ENCODE results near the gene NTN1. TPM values are rescaled to one million over a fixed set of nuclear protein-coding genes. Genes with fewer than 3 reads are reported as not detected.

NTN1 gene
- polyA plus RNA-seq, 1 donor from 2014 or later = 16.2 TPM

DNA sequence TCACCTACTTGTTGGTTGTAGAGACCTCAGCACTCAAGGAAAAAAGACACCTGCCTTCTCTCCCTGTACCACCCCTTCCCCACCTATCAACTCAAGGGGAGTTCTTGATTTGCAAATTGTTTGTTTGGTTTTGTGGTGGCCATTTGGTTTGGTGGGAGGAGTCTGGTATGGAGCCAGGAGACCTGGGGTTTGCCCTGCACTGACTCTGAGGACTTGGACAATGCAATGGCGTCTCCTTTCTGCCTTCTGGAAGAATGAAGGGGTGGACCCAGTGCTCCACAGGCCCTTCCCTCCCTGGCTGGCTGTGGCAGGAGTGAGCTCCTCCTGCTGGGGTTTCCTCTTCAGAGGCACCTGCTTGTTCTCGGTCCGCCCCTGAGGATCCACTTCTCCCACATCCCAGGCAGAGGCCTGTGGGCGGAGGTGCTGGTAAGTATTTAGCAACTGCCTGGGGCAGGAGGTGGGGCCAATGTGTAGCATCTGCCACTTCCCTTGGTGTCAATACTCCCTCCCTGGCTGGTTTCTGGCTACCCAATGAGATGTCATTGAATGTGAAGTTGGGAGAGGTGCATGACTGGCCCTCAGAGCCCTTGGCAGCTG is 164.5 kb downstream of the NTN1 start:
- H3K4me2 ChIP-seq (ENCODE audit: low read length) = no peak overlapping the region
- H3K4me3 ChIP-seq (ENCODE audit: low read length) = no peak overlapping the region
- H3K36me3 ChIP-seq (ENCODE audit: insufficient read depth, low read length) = no peaks in the 10 kb centered on the region
- no peaks in the 10 kb centered on the region for H3F3A ChIP-seq (ENCODE audit: insufficient read depth, low read length, poor library complexity, severe bottlenecking)
- H3K27me3 ChIP-seq (ENCODE audit: insufficient read depth, low read depth, low read length) = no peaks in the 10 kb centered on the region
- H3K9ac ChIP-seq (ENCODE audit: low read length) = no peak overlapping the region
- no peaks in the 10 kb centered on the region for H3K9me3 ChIP-seq (ENCODE audit: low read length)
- TF ChIP-seq, protein P1, sequence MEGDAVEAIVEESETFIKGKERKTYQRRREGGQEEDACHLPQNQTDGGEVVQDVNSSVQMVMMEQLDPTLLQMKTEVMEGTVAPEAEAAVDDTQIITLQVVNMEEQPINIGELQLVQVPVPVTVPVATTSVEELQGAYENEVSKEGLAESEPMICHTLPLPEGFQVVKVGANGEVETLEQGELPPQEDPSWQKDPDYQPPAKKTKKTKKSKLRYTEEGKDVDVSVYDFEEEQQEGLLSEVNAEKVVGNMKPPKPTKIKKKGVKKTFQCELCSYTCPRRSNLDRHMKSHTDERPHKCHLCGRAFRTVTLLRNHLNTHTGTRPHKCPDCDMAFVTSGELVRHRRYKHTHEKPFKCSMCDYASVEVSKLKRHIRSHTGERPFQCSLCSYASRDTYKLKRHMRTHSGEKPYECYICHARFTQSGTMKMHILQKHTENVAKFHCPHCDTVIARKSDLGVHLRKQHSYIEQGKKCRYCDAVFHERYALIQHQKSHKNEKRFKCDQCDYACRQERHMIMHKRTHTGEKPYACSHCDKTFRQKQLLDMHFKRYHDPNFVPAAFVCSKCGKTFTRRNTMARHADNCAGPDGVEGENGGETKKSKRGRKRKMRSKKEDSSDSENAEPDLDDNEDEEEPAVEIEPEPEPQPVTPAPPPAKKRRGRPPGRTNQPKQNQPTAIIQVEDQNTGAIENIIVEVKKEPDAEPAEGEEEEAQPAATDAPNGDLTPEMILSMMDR (IDR thresholded peaks at IDR 0.05; ENCODE audit: poor library complexity, severe bottlenecking) = no peak
- TF ChIP-seq TAF1 (IDR thresholded peaks at IDR 0.05; ENCODE audit: low read depth) = no peak
- no peak for TF ChIP-seq EZH2 (IDR thresholded peaks at IDR 0.05; ENCODE audit: borderline replicate concordance, insufficient read depth, low read length, poor library complexity, severe bottlenecking)
- TF ChIP-seq, protein P2, sequence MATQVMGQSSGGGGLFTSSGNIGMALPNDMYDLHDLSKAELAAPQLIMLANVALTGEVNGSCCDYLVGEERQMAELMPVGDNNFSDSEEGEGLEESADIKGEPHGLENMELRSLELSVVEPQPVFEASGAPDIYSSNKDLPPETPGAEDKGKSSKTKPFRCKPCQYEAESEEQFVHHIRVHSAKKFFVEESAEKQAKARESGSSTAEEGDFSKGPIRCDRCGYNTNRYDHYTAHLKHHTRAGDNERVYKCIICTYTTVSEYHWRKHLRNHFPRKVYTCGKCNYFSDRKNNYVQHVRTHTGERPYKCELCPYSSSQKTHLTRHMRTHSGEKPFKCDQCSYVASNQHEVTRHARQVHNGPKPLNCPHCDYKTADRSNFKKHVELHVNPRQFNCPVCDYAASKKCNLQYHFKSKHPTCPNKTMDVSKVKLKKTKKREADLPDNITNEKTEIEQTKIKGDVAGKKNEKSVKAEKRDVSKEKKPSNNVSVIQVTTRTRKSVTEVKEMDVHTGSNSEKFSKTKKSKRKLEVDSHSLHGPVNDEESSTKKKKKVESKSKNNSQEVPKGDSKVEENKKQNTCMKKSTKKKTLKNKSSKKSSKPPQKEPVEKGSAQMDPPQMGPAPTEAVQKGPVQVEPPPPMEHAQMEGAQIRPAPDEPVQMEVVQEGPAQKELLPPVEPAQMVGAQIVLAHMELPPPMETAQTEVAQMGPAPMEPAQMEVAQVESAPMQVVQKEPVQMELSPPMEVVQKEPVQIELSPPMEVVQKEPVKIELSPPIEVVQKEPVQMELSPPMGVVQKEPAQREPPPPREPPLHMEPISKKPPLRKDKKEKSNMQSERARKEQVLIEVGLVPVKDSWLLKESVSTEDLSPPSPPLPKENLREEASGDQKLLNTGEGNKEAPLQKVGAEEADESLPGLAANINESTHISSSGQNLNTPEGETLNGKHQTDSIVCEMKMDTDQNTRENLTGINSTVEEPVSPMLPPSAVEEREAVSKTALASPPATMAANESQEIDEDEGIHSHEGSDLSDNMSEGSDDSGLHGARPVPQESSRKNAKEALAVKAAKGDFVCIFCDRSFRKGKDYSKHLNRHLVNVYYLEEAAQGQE (IDR thresholded peaks at IDR 0.05; ENCODE audit: borderline replicate concordance) = no peak
- no peak for TF ChIP-seq MXI1 (conservative IDR thresholded peaks at IDR 0.05; ENCODE audit: poor library complexity, severe bottlenecking)
- TF ChIP-seq SMC3 (conservative IDR thresholded peaks at IDR 0.05; ENCODE audit: poor library complexity) = no peak
- no peaks in the 10 kb centered on the region for H3K79me2 ChIP-seq (replicated peaks; ENCODE audit: insufficient read depth, low read length)
- H4K20me1 ChIP-seq (ENCODE audit: insufficient read depth) = no peaks in the 10 kb centered on the region
- H3K27ac ChIP-seq (ENCODE audit: low read length) = no peak overlapping the region
- no peak overlapping the region for H2AFZ ChIP-seq (ENCODE audit: low read depth, low read length)
- no peaks in the 10 kb centered on the region for H3K9me2 ChIP-seq (ENCODE audit: insufficient read depth, low read length)

DNA sequence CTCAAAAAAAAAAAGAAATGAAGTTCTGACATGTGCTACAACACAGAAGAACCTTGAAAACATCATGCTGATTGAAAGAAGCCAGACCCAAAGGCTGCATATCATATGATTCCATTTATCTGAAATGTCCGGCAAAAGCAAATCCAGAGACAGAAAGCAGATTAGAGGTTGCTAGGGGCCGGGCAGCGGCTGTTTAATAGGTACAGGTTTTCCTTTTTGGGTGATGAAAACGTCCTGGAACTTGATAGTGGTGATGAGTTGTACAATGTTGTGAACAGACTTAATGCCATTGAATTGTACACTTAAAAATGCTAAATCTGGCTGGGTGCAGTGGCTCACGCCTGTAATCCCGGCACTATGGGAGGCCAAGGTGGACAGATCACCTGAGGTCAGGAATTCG is 166.5 kb downstream of the NTN1 start:
- H3K27ac ChIP-seq (ENCODE audit: low read length) = no peak overlapping the region
- H2AFZ ChIP-seq (ENCODE audit: low read depth, low read length) = no peak overlapping the region
- H4K20me1 ChIP-seq (ENCODE audit: insufficient read depth) = no peaks in the 10 kb centered on the region
- no peaks in the 10 kb centered on the region for H3K9me3 ChIP-seq (ENCODE audit: low read length)
- H3K4me3 ChIP-seq (ENCODE audit: low read length) = no peak overlapping the region
- H3K79me2 ChIP-seq (replicated peaks; ENCODE audit: insufficient read depth, low read length) = no peaks in the 10 kb centered on the region
- H3K9ac ChIP-seq (ENCODE audit: low read length) = no peak overlapping the region
- H3K36me3 ChIP-seq (ENCODE audit: insufficient read depth, low read length) = no peaks in the 10 kb centered on the region
- no peaks in the 10 kb centered on the region for H3K27me3 ChIP-seq (ENCODE audit: insufficient read depth, low read depth, low read length)
- H3K9me2 ChIP-seq (ENCODE audit: insufficient read depth, low read length) = no peaks in the 10 kb centered on the region
- TF ChIP-seq SMC3 (conservative IDR thresholded peaks at IDR 0.05; ENCODE audit: poor library complexity) (no peak), MXI1 (conservative IDR thresholded peaks at IDR 0.05; ENCODE audit: poor library complexity, severe bottlenecking) (no peak), POLR2AphosphoS5 (IDR thresholded peaks at IDR 0.05) (no peak), EZH2 (IDR thresholded peaks at IDR 0.05; ENCODE audit: borderline replicate concordance, insufficient read depth, low read length, poor library complexity, severe bottlenecking) (no peak), TAF1 (IDR thresholded peaks at IDR 0.05; ENCODE audit: low read depth) (no peak), RAD21 (conservative IDR thresholded peaks at IDR 0.05) (no peak), EP300 (conservative IDR thresholded peaks at IDR 0.05; ENCODE audit: poor library complexity, severe bottlenecking) (no peak)
- TF ChIP-seq, protein P2 (IDR thresholded peaks at IDR 0.05; ENCODE audit: borderline replicate concordance) = no peak
- TF ChIP-seq, protein P1 (IDR thresholded peaks at IDR 0.05; ENCODE audit: poor library complexity, severe bottlenecking) = no peak
- H3F3A ChIP-seq (ENCODE audit: insufficient read depth, low read length, poor library complexity, severe bottlenecking) = no peaks in the 10 kb centered on the region
- H3K4me2 ChIP-seq (ENCODE audit: low read length) = no peak overlapping the region

Measured in neural cell (in vitro differentiated cells).